Measurements from ENCODE around the gene SYNJ2. TPM values are rescaled to one million over a fixed set of nuclear protein-coding genes. Genes with fewer than 3 reads are reported as not detected.

SYNJ2 gene
- total RNA-seq, 1 donor from 2014 or later, result 31.8 TPM

GRCh38 chr6:158003910-158004700 lies 22.4 kb downstream of the SYNJ2 start:
- Histone ChIP-seq H3K36me3 (ENCODE audit: insufficient read depth, low read length) (peaks cover 12% of the 10 kb centered on the region), H3K4me1 (ENCODE audit: insufficient read depth, low read length) (peaks cover 55% of the 10 kb centered on the region), H4K20me1 (ENCODE audit: insufficient read depth, low read length) (peaks cover 43% of the 10 kb centered on the region), H3K4me3 (ENCODE audit: insufficient read depth, low read depth, low read length) (no peak overlapping the region), H3K27me3 (ENCODE audit: insufficient read depth, low read length) (no peaks in the 10 kb centered on the region), H3K79me2 (ENCODE audit: insufficient read depth, low read length) (peaks cover 92% of the 10 kb centered on the region), H2AFZ (ENCODE audit: low read depth, low read length) (no peak overlapping the region), H3K9ac (ENCODE audit: low read length) (peak overlapping the region; percentile 83), H3K27ac (ENCODE audit: low read depth, low read length) (peak overlapping the region; percentile 97), H3K4me2 (ENCODE audit: low read length) (peak overlapping the region; percentile 66), H3K9me3 (ENCODE audit: insufficient read depth, low read depth, low read length) (no peaks in the 10 kb centered on the region)
- peaks cover 2% of the 10 kb centered on the region for H3K9me3 Mint-ChIP-seq (ENCODE audit: unreplicated experiment)
- DNase-seq (ENCODE audit: low read depth), result no peak
- TF ChIP-seq CTCF (IDR thresholded peaks at IDR 0.05; ENCODE audit: insufficient read depth, low read depth, low read length), result no peak
- TF ChIP-seq EZH2 (IDR thresholded peaks at IDR 0.05; ENCODE audit: insufficient read depth, low read length), result no peak
- H3K36me3 Mint-ChIP-seq (ENCODE audit: low read depth, unreplicated experiment), result peaks cover 32% of the 10 kb centered on the region
- peak overlapping the region; percentile 99 for H3K27ac Mint-ChIP-seq (ENCODE audit: unreplicated experiment)
- H3K4me1 Mint-ChIP-seq (ENCODE audit: low read depth, unreplicated experiment), result peaks cover 45% of the 10 kb centered on the region
- peak overlapping the region; percentile 35 for H3K4me3 Mint-ChIP-seq (ENCODE audit: unreplicated experiment)
- no peaks in the 10 kb centered on the region for H3K27me3 Mint-ChIP-seq (ENCODE audit: low read depth, unreplicated experiment)
- no peak for FAIRE-seq

- H3K27ac ChIP-seq (ENCODE audit: low read depth, low read length), result peak overlapping the region; percentile 97
These were observed 23.0 kb downstream of the SYNJ2 start for GRCh38 chr6:158004701-158005095.

More at GRCh38 chr6:158004701-158005095, 23.0 kb downstream of the SYNJ2 start:
- Histone ChIP-seq H2AFZ (ENCODE audit: low read depth, low read length) (no peak overlapping the region), H3K27me3 (ENCODE audit: insufficient read depth, low read length) (no peaks in the 10 kb centered on the region), H3K9ac (ENCODE audit: low read length) (no peak overlapping the region), H3K4me2 (ENCODE audit: low read length) (no peak overlapping the region), H3K4me1 (ENCODE audit: insufficient read depth, low read length) (peaks cover 60% of the 10 kb centered on the region), H3K79me2 (ENCODE audit: insufficient read depth, low read length) (peaks cover 92% of the 10 kb centered on the region), H3K36me3 (ENCODE audit: insufficient read depth, low read length) (peaks cover 12% of the 10 kb centered on the region), H3K4me3 (ENCODE audit: insufficient read depth, low read depth, low read length) (no peak overlapping the region), H3K9me3 (ENCODE audit: insufficient read depth, low read depth, low read length) (no peaks in the 10 kb centered on the region), H4K20me1 (ENCODE audit: insufficient read depth, low read length) (peaks cover 43% of the 10 kb centered on the region)
- H3K27me3 Mint-ChIP-seq (ENCODE audit: low read depth, unreplicated experiment), result no peaks in the 10 kb centered on the region
- H3K27ac Mint-ChIP-seq (ENCODE audit: unreplicated experiment), result peak overlapping the region; percentile 78
- FAIRE-seq (no peak), DNase-seq (ENCODE audit: low read depth) (no peak)
- peak overlapping the region; percentile 35 for H3K4me3 Mint-ChIP-seq (ENCODE audit: unreplicated experiment)
- peaks cover 51% of the 10 kb centered on the region for H3K4me1 Mint-ChIP-seq (ENCODE audit: low read depth, unreplicated experiment)
- H3K36me3 Mint-ChIP-seq (ENCODE audit: low read depth, unreplicated experiment), result peaks cover 34% of the 10 kb centered on the region
- peaks cover 2% of the 10 kb centered on the region for H3K9me3 Mint-ChIP-seq (ENCODE audit: unreplicated experiment)
- no peak for TF ChIP-seq CTCF (IDR thresholded peaks at IDR 0.05; ENCODE audit: insufficient read depth, low read depth, low read length)
- TF ChIP-seq EZH2 (IDR thresholded peaks at IDR 0.05; ENCODE audit: insufficient read depth, low read length), result no peak

Measured in astrocyte (in vitro differentiated cells and primary cell).